IPS DF 19.7 (cell line): ENCODE measurements around the gene ITFG2.
"Not testable (repeated sequence)": the region's sequence is repeated elsewhere in the genome, so short reads cannot be mapped to it uniquely, and the experiment has no call there.

Source experiments
- DNase-seq: peaks from one replicate; pipeline ENCODE4 v3.0.0-alpha.2; 2013; ENCODE audit warnings: low read depth, low spot score

Gene ITFG2

DNA sequence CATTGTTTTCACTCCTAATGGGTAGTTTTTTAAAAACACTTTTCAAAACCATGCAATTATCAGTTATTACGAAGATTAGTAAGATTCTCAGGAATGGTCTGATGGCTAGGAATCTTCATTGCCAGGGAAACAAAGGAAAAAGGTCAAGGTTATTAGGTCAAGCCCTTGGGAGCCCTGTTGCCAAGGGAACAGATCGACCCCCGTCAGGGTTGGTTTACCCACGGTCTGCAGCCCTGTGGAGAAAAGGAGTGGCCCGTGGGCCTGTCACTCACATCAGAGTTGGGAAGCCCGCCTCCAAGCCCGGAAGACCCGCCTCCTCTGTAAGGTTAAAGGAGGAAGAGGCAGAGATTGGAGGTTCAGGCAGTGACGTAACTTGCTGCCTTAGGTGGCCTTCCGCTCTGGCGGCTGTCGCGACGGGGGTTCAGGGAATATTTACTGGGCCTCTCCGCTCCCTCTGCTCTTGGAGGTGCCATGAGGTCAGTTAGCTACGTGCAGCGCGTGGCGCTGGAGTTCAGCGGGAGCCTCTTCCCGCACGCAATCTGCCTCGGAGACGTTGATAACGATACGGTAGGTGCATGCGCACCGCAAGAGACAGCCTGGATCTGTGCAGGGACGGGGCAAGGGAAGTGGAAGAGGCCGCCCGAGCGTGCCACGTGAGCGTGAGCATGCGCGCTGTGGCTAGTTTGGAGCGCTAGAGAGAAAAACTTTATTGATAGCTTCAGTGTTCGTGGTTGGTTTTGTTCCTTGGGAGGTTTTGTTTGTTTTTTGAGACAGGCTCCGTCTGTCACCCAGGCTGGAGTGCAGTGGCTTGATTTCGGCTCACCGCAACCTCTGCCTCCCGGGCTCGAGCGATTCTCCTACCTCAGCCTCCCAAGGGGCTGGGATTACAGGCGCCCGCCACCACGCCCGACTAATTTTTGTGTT lies at the start of gene ITFG2:
TSS of gene ITFG2 (plus strand) at position 379 of the 924 bp plus-strand sequence. CDS start at position 472, 93 bp downstream.
- DNase-seq = peak; percentile 99

- DNase-seq = no peak
Observed at GRCh38 chr12:2764398-2764797, 48.1 kb upstream of the ITFG2 start.

DNA sequence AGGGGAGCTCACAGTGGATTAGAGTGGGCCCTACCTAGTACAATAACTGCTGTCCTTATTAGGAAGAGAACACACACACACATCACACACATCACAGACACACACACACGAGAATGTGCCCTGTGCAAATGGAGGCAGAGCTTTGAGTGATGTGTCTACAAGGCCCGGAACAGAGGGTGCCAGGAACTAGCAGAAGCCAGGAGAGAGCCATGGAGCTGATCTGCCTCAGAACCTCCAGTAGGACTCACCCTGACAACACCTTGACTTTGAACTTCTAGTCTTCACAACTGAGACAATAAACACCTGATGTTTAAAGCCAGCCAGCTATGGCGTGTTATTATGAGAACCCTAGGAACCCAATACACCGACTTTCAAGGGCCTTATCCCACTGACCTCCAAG lies 47.4 kb upstream of the ITFG2 start:
- DNase-seq = no peak

DNA sequence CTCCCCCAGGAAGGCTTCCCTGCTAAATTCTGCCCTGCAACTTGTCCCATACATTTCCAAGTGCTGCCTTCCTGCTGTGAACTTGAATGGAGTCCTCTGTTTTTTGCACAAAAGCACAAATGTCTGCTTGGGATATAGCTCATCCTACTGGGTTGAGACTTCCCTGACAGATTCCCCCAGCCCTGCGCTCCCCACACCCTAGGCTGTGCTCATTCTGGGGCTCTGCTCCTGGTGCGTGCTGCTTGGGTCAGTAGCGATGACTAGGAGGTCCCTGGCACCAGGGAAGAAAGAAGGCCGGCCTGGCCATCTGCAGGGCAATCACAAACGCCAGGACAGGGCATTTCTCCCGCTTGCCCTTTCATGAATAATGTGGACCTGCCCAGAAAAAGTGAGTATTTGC lies 46.9 kb upstream of the ITFG2 start:
- DNase-seq = no peak

- no peak for DNase-seq
Observed at GRCh38 chr12:2768224-2768961, 44.1 kb upstream of the ITFG2 start.

- DNase-seq = no peak
Observed at GRCh38 chr12:2769866-2770533, 42.5 kb upstream of the ITFG2 start.

- DNase-seq = not testable (repeated sequence)
Observed at GRCh38 chr12:2770544-2770943, 41.9 kb upstream of the ITFG2 start.

DNA sequence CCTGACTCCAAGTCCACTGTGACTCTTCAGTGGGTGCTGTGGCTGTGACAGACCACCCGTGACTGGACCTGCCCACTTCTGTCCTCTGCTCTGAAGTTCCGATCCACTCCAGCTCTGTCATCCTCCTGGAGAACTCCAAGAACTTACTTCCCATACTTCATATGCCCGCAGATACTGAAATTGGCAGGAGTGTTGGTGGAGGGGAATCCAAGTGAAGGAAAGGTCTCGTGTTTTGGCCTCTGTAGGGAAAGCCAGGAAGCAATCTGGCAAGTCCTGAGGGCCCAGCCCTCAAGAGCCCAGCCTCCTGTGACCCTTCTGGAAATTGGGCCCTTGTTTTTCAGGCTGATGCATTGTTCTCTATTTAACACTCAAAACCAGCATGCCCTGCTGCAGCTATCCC lies 40.1 kb upstream of the ITFG2 start:
- DNase-seq = no peak

DNA sequence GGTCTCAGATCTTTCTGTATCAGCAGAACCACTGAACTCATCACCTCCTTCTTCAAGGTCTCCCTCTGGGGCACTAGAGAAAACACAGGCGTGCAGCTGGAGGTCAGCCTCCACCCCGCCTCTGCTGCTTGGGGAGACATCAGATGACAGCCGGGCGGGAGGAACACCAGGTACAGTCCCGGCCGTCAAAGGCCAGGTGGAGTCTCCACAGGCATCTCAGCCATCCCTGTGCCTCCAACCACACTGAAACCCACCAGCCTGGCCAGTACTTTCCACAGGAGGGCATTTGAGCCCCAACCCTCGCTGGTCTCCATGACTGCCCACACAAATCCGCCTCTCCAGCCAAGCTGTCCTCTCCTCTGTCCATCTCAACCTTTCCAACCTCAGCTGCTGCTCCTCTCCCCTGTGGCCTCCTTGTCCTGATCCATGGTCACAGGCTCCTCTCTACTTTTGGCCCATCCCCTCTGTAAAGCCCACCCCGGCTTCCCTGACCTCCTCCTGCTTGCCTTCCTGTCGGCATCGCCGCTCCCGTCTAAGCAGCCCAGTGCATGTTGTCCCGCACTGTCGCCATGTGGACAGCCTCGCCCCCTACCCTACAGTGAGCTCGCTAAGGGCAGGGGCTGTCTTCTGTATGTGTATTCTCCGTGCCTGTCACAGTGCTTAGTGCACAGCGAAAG lies 39.1 kb upstream of the ITFG2 start:
- no peak for DNase-seq

DNA sequence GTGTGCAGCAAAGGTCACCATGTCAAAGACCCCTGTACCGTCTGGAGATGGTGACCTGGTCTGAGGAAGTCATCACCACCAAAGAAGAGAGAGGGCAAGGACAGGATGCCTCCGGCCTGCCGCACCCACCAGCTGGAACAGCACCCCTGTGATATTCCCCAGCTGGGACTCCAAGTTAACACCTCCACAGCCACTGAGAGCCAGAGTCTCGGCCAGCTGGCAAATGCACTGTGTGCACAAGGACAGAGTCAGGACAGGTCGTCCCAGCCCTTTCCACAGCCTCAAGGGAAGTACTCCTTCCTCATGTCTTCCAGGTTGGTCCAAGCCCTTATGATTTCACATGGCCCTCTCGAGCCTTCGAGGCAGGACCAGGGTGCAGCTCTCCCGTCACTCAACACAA lies 37.0 kb upstream of the ITFG2 start:
- no peak for DNase-seq

DNA sequence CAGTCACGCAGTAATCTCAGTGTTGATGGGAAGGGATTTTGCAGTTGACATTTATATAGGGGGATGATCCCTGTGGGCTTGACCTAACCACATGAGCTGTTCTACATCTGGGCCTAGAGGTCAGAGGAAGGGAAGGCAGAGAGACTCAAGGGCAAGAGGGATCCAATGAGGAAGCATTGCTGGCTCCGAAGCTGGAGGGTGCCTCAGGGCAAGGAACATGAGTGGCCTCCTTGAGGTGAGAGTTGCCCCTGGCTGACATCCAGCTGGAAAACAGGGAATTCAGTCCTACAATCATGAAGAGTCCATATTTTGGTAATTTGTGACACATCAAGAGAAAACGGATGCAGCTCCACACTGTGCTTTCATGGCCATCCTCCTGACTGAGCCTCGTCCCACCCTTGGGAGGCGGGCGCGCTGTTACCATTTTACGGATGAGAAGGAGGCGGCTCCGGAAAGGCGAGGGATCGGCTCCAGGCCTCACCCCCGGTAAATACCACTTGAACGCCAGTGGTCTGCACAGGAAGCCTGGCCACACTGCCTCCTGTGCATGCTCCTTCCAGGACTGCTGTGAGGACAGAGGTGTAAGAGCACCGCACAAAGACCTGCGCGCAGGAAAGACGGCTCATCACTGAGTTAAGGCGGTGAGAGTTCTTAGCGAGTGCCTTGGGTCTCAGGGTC lies 36.2 kb upstream of the ITFG2 start:
- DNase-seq = no peak

- DNase-seq = no peak
Observed at GRCh38 chr12:2779281-2779680, 33.2 kb upstream of the ITFG2 start.

DNA sequence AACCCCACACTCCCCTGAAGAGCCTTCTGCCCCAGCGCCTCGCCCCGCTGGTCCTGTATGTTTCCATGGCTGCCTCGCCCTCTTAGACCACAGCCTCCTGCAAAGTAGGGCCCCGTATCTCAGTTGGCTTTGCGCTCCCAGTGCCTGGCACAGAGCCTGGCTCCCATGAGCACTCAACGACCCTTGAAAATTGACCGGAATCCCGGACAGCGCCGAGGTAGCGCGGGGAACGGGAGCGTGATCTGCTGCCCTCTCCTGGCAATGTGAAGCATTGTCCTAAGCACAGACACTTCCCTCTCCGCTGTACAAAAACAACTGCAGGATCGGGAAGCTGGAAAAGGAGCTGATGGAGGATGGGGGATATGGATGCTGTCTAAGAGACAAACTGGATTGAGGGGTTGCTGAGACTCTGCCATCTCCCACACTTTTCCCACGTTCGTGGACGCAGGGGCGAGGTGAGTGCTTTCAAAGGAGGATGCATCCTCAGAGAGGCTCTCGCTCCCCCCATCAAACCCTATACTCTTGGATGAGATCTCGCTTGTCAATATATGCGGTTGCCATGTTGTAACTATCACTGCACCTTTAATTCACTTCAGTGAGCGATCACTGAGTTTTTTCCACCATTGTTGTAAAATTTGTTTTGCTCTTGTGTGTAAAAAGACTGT lies 28.4 kb upstream of the ITFG2 start:
- DNase-seq = no peak

GRCh38 chr12:2785017-2785416 lies 27.5 kb upstream of the ITFG2 start:
- DNase-seq = no peak

DNA sequence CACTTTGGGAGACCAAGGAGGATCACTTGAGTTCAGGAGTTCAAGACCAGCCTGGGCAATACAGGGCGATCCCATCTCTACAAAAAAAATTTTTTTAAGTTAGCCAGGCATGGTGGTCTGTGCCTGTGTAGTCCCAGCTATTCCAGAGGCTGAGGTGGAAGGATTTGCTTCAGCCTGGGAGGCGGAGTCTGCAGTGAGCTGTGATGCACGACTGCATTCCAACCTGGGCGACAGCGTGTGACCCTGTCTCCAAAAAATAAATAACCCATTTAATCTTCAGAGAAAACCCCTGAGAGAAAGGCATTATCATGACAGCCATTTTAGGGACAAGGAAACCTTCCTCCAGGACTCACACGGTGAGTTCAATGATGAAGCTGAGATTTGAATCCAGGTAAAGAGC lies 21.4 kb upstream of the ITFG2 start:
- DNase-seq = no peak

DNA sequence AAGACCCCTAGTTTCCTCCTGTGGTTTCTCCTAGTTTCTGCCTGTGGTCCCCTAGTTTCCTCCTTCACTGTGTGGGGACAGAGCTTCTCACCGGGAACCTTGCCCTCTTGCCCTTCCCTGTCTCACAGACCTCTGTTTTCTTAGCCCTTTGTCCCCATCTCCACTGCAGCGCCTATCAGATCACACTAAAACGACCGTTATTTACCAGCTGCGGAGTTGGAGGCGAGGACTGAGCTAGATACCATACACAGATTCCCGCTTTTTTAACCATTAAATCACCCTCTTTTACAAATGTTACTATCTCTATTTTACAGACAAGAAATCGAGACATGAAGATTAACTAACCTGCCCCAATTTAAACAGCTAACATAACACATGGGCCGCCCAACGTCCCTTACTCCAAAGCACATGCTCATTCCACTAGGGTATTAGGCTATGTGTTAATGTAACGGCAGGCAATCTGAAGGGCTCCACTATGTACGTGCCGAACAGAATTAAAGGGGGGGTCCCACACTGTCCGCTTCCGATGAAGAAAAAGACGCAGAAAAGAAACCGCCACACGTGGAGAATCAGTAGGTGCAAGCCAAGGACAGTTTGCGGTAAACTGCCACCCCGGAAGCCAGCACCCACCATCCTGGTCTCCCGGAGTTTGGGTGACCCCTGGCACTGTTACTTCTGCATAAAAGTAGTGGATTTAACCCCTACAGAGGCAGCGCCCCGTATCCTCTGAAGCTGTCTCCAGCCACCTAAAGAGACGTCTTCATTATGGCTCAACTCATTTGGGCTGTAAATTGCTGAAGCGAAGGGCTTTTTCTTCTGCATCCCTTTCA lies 19.6 kb upstream of the ITFG2 start:
- no peak for DNase-seq

DNA sequence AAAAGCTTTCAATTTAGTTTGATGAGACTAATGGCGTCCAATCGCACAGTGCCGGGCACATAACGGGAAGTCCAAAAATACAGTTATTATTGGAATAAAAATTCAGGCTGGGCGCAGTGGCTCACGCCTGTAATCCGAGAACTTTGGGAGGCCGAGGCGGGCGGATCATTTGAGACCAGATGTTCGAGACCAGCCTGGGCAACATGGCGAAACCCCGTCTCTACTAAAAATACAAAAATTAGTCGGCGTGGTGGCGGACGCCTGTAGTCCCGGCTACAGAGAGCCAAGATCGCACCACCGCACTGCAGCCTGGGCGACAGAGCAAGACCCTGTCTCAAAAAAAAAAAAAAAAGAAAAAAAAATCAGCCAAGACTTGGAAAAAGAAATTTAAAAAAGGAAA lies 18.9 kb upstream of the ITFG2 start:
- DNase-seq = no peak

GRCh38 chr12:2794191-2794735 lies 18.2 kb upstream of the ITFG2 start:
- no peak for DNase-seq

DNA sequence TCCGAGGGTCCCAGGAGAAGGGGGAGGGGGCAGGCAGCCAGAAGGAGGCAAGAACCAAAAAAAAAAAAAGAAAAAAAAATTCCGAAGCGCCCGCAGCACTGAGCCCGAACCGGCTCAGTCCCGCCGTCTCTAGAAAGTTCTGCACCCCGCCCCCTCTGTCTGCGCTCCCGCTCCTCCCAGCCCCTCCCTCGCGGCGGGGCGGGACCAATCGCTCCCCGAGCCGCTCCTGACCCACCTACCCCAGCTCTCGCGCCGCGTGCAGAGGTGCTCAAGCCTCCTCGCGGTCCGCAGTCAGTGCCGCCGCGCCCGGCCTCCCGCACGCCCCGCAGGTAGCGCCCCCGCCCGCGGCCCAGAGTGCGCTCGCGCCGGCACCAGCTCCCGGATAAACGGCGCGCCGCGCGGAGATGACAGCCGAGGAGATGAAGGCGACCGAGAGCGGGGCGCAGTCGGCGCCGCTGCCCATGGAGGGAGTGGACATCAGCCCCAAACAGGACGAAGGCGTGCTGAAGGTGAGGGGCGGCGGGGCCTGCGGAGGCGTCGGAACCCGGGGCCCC lies 17.7 kb upstream of the ITFG2 start, which contains the start of gene FKBP4:
TSS of gene FKBP4 (plus strand) at position 235 of the 554 bp plus-strand sequence. CDS start at position 405, 170 bp downstream.
- DNase-seq = no peak
